Esophagus muscularis mucosa (tissue), 4 donors: ENCODE data around the gene GARIN5B. TPM values are rescaled to one million over a fixed set of nuclear protein-coding genes. Genes with fewer than 3 reads are reported as not detected.
"Not testable (repeated sequence)": the region's sequence is repeated elsewhere in the genome, so short reads cannot be mapped to it uniquely, and the experiment has no call there.

Source experiments
- DNase-seq: peaks from one replicate; pipeline ENCODE4 v3.0.0-alpha.2; 2017; ENCODE audit errors: extremely low spot score
- H3K27ac ChIP-seq, 4 donors: fragments of 200-600 bp; sonication (generic); replicated peaks in 1 of 4; 1 replicate in 3 of 4; 2 replicates in 1 of 4; pipeline ENCODE4 v1.5.1; 2016 to 2019; ENCODE audit warnings: mild to moderate bottlenecking in 1 of 4
- H3K27me3 ChIP-seq, 4 donors: fragments of 200-600 bp; sonication (generic); one replicate each; pipeline versions ENCODE4 v1.5.1 to v1.6.0; 2016 to 2019
- H3K36me3 ChIP-seq, 4 donors: fragments of 200-600 bp; sonication (generic); one replicate each; pipeline ENCODE4 v1.5.1; 2016 to 2019
- H3K4me1 ChIP-seq, 4 donors: fragments of 200-600 bp; sonication (generic); one replicate each; pipeline ENCODE4 v1.5.1; 2016 to 2019
- H3K4me3 ChIP-seq, 4 donors: fragments of 200-600 bp; sonication (generic); 1 replicate in 2 of 4; 2 replicates in 2 of 4; pipeline ENCODE4 v1.5.1; 2016 to 2019; ENCODE audit warnings: mild to moderate bottlenecking in 4 of 4, moderate library complexity in 1 of 4
- H3K9me3 ChIP-seq, 4 donors: fragments of 200-600 bp; sonication (generic); 1 replicate in 3 of 4; 2 replicates in 1 of 4; pipeline ENCODE4 v1.5.1; 2016 to 2019
- EP300 ChIP-seq: sonication (generic); formaldehyde crosslinking; IDR thresholded peaks from one replicate; pipeline ENCODE4 v1.6.1; 2017; ENCODE audit warnings: antibody characterized with exemption
- POLR2A ChIP-seq: fragments of 450-650 bp; IDR thresholded peaks from one replicate; pipeline ENCODE4 v1.6.1; 2017; ENCODE audit warnings: antibody characterized with exemption, moderate library complexity, mild to moderate bottlenecking, low read depth
- POLR2AphosphoS5 ChIP-seq, 2 donors: sonication (generic); formaldehyde crosslinking; IDR thresholded peaks; one replicate each; pipeline ENCODE4 v1.6.1; 2017; ENCODE audit warnings: antibody characterized with exemption in 2 of 2
- WGBS: methylation state at CpG from one replicate; pipeline ENCODE4 v1.1.5; 2018; 5-methylcytosine and 5-hydroxymethylcytosine counted together
- intact Hi-C: fragments of 100-400 bp; cut with DNase I; formaldehyde crosslinking; loops from one replicate; pipeline ENCODE4 v1.15.1; 2023
- total RNA-seq, 4 donors: library from RNA; depleted of rRNA; stranded (reverse); fragments of >200 nt; gene quantifications; one replicate each; pipeline versions ENCODE4 v1.1.0 to v1.2.1, GENCODE V29; 2016
- TF ChIP-seq, protein P1 (sequence below), 3 experiments: fragments of 200-600 bp in 2 of 3; fragments of 450-650 bp in 1 of 3; sonication (generic) in 2 of 3; IDR thresholded peaks; one replicate each; pipeline ENCODE4 v1.5.1; 2017 to 2019; ENCODE audit warnings: antibody characterized with exemption in 3 of 3, mild to moderate bottlenecking in 2 of 3, moderate library complexity in 1 of 3

Gene GARIN5B
- not detected for total RNA-seq

DNA sequence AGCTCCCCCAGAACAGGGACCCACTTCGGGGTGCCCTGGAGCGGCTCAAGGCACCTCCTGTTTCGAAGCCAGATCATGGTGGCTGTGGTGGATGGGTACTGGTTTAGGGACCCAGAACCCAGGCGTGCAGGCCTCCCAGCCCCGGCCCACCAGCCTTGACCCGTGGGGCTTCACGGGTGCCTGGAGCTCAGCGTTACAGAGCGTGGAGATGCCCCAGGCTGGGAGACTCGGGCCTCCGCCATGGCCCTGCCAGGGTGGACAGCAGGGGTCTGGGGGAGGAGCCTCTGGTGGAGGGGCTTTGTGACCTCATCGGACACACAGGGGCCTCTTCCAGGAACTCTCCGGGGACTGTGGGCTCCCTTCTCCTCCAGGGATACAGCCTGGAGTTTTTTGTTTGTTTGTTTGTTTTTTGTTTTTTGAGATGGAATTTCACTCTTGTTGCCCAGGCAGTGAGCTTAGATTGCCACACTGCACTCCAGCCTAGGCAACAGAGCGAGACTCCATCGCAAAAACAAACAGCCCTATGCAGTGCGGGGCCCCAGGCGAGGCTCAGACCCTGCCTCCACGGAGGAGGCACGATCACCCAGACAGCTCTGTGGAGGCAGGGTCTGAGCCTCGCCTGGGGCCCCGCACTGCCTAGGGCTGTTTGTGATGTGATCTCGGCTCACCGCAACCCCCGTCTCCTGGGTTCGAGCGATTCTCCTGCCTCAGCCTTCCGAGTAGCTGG lies at the start of gene GARIN5B:
Gene GARIN5B, minus strand, starts transcription at position 271 of the 727 bp plus-strand sequence. Its CDS starts 194 bp downstream, at position 77.
- DNase-seq, result no peak
- WGBS, result 88% methylated on average over 22 of the region's 27 CpGs
- H3K27me3 ChIP-seq, result peaks cover 0 to 63% (median 0%) of the 10 kb centered on the region in 4 donors
- H3K4me1 ChIP-seq, result no peaks in the 10 kb centered on the region
- TF ChIP-seq POLR2A (no peak), EP300 (no peak), POLR2AphosphoS5 (IDR thresholded peaks at IDR 0.05) (no peak)
- TF ChIP-seq, protein P1, sequence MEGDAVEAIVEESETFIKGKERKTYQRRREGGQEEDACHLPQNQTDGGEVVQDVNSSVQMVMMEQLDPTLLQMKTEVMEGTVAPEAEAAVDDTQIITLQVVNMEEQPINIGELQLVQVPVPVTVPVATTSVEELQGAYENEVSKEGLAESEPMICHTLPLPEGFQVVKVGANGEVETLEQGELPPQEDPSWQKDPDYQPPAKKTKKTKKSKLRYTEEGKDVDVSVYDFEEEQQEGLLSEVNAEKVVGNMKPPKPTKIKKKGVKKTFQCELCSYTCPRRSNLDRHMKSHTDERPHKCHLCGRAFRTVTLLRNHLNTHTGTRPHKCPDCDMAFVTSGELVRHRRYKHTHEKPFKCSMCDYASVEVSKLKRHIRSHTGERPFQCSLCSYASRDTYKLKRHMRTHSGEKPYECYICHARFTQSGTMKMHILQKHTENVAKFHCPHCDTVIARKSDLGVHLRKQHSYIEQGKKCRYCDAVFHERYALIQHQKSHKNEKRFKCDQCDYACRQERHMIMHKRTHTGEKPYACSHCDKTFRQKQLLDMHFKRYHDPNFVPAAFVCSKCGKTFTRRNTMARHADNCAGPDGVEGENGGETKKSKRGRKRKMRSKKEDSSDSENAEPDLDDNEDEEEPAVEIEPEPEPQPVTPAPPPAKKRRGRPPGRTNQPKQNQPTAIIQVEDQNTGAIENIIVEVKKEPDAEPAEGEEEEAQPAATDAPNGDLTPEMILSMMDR (IDR thresholded peaks at IDR 0.05), result no peak
- H3K36me3 ChIP-seq, result no peaks in the 10 kb centered on the region
- intact Hi-C loops, result no loop called here
- H3K4me3 ChIP-seq, result no peak within 1 kb of the TSS
- no peak within 1 kb of the TSS for H3K27ac ChIP-seq
- no peaks in the 10 kb centered on the region for H3K9me3 ChIP-seq

DNA sequence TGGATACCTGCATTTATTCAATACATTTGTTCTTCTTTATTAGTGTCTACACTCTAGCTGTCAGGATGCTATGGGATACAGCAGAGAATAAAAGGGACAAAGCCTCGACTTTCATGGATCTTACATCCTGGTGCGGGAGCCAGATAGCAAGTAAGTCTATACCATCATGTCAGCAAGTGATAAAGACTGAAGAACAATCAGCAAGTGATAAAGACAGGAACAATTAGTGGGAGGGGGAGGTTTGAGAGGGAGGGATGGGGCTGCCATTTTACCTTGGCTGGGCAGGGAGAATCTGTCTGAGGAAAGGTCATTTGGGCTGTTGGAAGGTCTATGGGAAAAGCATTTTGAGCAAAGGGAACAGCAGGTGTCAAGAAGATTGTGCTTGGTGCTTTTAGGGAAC lies 47.1 kb upstream of the GARIN5B start:
- TF ChIP-seq POLR2A (no peak), POLR2AphosphoS5 (IDR thresholded peaks at IDR 0.05) (no peak), EP300 (no peak)
- TF ChIP-seq, protein P1 (IDR thresholded peaks at IDR 0.05), result no peak
- H3K36me3 ChIP-seq, result peaks cover 0 to 12% (median 9%) of the 10 kb centered on the region in 4 donors
- peaks cover 14 to 28% (median 25%) of the 10 kb centered on the region in 4 donors for H3K4me1 ChIP-seq
- H3K27ac ChIP-seq, result no peak overlapping the region
- no peaks in the 10 kb centered on the region for H3K9me3 ChIP-seq
- no peak overlapping the region for H3K4me3 ChIP-seq
- peaks cover 0 to 9% (median 0%) of the 10 kb centered on the region in 4 donors for H3K27me3 ChIP-seq
- intact Hi-C loops, result loop anchor here (10.0 kb wide), 2 partner anchors 105 to 265 kb away; partner anchors contain the start of gene TNNT1
- 98% methylated on average over 2 of the region's 2 CpGs for WGBS
- DNase-seq, result no peak

DNA sequence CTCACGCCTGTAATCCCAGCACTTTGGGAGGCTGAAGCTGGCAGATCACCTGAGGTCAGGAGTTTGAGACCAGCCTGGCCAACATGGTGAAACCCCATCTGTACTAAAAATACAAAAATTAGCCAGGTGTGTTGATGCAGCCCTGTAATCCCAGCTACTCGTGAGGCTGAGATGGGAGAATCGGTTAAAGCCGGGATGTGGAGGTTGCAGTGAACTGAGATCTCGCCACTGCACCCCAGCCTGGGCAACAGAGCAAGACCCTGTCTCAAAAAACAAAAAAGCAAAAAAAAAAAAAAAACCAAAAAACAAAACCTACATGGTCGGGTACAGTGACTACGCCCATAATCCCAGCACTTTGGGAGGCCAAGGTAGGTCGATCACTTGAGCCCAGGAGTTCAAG lies 46.1 kb upstream of the GARIN5B start:
- H3K9me3 ChIP-seq, H3K27me3 ChIP-seq, intact Hi-C loops, H3K4me3 ChIP-seq, DNase-seq: not testable (repeated sequence)
- WGBS, result 96% methylated on average over 8 of the region's 8 CpGs
- Histone ChIP-seq H3K36me3 (peaks cover 0 to 22% (median 17%) of the 10 kb centered on the region in 4 donors), H3K27ac (peak overlapping the region in 2 of 4 donors; percentile 97 to 99), H3K4me1 (peaks cover 14 to 28% (median 25%) of the 10 kb centered on the region in 4 donors)

DNA sequence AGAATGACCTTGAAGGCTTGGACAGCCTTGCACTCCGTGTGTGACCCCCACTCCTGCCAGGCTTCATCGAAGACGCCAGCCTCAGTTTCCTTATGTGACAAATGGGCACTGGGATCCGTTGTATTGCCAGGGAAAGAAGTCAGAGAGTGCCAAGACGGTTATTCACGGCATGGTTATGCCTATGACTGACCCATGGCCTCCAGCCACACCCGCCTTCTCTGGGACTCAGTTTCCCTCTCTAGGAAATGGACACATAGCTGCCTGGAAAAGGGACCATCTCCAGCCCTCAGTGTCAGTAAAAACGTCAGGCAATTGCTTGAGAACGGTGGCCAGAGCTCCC lies 45.4 kb upstream of the GARIN5B start:
- 60% methylated on average over 7 of the region's 9 CpGs for WGBS
- no peak for TF ChIP-seq POLR2AphosphoS5 (IDR thresholded peaks at IDR 0.05)
- TF ChIP-seq EP300, result no peak
- TF ChIP-seq, protein P1 (IDR thresholded peaks at IDR 0.05), result no peak
- TF ChIP-seq POLR2A, result no peak
- Histone ChIP-seq H3K4me3 (peak overlapping the region; percentile 87 to 98 (median 97)), H3K27ac (peak overlapping the region; percentile 97 to 99 (median 98)), H3K36me3 (peaks cover 5 to 29% (median 24%) of the 10 kb centered on the region in 4 donors), H3K27me3 (no peaks in the 10 kb centered on the region), H3K9me3 (no peaks in the 10 kb centered on the region), H3K4me1 (peaks cover 14 to 28% (median 25%) of the 10 kb centered on the region in 4 donors)
- no peak for DNase-seq
- intact Hi-C loops, result no loop called here

DNA sequence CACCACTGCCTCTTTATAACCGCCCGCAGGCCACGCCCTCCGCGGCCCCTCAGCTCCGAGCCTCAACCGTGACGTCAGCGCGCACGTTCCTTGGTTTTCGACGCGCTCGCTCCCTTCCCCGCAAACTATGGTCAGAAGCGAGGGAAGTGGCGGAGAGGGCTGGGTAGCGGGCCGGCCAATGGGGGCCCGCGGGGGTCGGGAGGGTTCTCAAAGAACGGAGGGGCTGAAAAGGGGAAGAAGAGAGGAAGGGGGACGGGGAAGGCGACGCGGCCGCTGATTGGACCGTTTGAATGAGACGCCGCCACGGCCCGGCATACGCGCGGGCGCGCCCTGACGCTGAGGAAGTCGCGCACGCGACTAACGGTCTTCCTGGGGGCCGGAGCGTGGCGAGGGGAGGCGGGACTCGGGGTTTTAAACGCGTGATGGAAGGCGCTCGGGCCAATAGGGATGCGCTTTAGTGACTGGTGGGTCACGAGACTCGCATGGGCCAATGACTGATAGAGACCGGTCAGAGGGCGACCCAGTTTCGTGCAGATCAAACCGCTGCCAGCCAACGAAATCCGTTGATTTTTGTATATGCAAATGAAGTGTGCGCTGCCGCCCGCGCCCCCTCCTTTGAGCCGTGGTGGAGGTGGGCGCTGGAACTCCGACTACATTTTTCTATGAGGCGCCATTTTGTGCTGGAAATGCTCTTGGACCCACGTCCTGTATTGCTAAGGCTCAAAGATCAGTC lies 44.9 kb upstream of the GARIN5B start:
- Histone ChIP-seq H3K36me3 (peaks cover 10 to 34% (median 29%) of the 10 kb centered on the region in 4 donors), H3K9me3 (no peaks in the 10 kb centered on the region), H3K27me3 (no peaks in the 10 kb centered on the region), H3K4me3 (peak overlapping the region; percentile 87 to 98 (median 97)), H3K4me1 (peaks cover 14 to 28% (median 25%) of the 10 kb centered on the region in 4 donors), H3K27ac (peak overlapping the region; percentile 97 to 99 (median 98))
- peak; percentile 100 for DNase-seq
- WGBS, result 0% methylated on average over 31 of the region's 72 CpGs
- TF ChIP-seq, protein P1 (IDR thresholded peaks at IDR 0.05), result no peak
- peak in 1 of 2 donors; percentile 92 for TF ChIP-seq POLR2AphosphoS5 (IDR thresholded peaks at IDR 0.05)
- intact Hi-C loops, result no loop called here
